ENCODE measurements around the gene UVSSA. TPM values are rescaled to one million over a fixed set of nuclear protein-coding genes. Genes with fewer than 3 reads are reported as not detected.

The UVSSA gene
- total RNA-seq, 2 experiments from 2014 or later: 22.2 to 22.3 TPM

DNA sequence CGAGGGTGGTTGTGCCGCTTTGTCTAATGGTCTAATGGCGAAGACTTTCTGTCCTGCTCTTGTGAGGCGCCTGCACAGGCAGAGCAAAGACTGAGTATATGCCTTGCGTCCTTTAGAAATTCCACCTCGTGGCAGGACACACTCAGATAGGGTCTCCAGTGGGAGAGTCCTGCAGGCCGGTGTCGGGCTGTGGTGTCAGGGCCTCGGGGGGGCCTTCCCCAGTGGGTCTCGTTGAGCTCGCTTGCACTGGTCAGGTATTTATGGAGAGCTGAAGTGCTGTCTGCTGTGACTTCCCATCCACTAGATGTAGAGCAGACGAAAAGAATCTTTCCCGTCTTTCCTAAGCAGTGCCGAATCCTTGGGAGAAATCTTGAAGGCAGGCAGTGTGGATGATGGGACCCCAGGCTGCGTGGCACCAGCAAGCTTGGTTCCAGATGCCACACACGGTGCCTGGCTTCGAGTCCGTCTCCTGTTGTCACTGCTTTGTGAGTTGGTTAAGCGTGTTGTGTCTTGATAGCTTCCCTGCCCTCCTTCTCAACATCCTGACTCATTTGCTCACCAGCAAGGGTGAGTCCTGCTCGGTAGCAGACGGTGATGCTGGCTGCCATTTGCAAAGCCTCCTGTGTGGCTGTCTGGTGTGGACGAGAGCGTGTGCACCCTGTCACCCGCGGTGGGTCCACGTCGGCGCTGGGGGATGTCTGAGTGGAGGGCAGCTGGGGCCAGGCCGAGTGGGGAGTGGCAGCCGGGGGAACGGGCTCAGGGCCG is 36.8 kb upstream of the UVSSA start:
- no peak for DNase-seq
- H3K36me3 Mint-ChIP-seq (ENCODE audit: low read depth): peaks cover 62% of the 10 kb centered on the region
- peak overlapping the region; percentile 21 for H3K4me3 Mint-ChIP-seq
- ChIA-PET CTCF (interaction anchor here (2.0 to 3.6 kb wide), 2 partner anchors 36 to 42 kb away, joined by 7 to 16 read pairs; partner anchors contain the start of gene UVSSA), POLR2A (interaction anchor here (1.6 to 4.9 kb wide), 7 partner anchors 9 to 63 kb away, joined by 4 to 44 read pairs (median 7); partner anchors contain the start of genes CTBP1, MAEA and UVSSA)
- no peak overlapping the region for H3K27ac Mint-ChIP-seq
- no peaks in the 10 kb centered on the region for H3K27me3 Mint-ChIP-seq
- no peaks in the 10 kb centered on the region for H3K9me3 Mint-ChIP-seq
- H3K4me1 Mint-ChIP-seq: peaks cover 70% of the 10 kb centered on the region

GRCh38 chr4:1310796-1311631 is 36.0 kb upstream of the UVSSA start:
- H3K27ac Mint-ChIP-seq: peak overlapping the region; percentile 58
- H3K9me3 Mint-ChIP-seq: no peaks in the 10 kb centered on the region
- peaks cover 67% of the 10 kb centered on the region for H3K4me1 Mint-ChIP-seq
- POLR2A ChIA-PET: interaction anchor here (1.6 to 4.9 kb wide), 4 partner anchors 19 to 64 kb away, joined by 4 to 44 read pairs (median 24); partner anchors contain the start of genes MAEA and UVSSA
- CTCF ChIA-PET: interaction anchor here (2.0 to 3.6 kb wide), 2 partner anchors 35 to 43 kb away, joined by 7 to 16 read pairs; partner anchors contain the start of gene UVSSA
- peaks cover 58% of the 10 kb centered on the region for H3K36me3 Mint-ChIP-seq (ENCODE audit: low read depth)
- DNase-seq: peak; percentile 38
- peak overlapping the region; percentile 30 for H3K4me3 Mint-ChIP-seq
- H3K27me3 Mint-ChIP-seq: no peaks in the 10 kb centered on the region

- no peak for DNase-seq
- CTCF ChIA-PET: no interaction called here
- Mint-ChIP-seq H3K4me1 (peaks cover 54% of the 10 kb centered on the region), H3K9me3 (no peaks in the 10 kb centered on the region), H3K27ac (no peak overlapping the region), H3K27me3 (no peaks in the 10 kb centered on the region), H3K4me3 (no peak overlapping the region), H3K36me3 (ENCODE audit: low read depth) (peaks cover 51% of the 10 kb centered on the region)
- POLR2A ChIA-PET: interaction anchor here (1.5 kb wide), 1 partner anchor 23 kb away, joined by 6 read pairs; no protein-coding TSS in a partner anchor
Observed at GRCh38 chr4:1312821-1313640, 34.0 kb upstream of the UVSSA start.

DNA sequence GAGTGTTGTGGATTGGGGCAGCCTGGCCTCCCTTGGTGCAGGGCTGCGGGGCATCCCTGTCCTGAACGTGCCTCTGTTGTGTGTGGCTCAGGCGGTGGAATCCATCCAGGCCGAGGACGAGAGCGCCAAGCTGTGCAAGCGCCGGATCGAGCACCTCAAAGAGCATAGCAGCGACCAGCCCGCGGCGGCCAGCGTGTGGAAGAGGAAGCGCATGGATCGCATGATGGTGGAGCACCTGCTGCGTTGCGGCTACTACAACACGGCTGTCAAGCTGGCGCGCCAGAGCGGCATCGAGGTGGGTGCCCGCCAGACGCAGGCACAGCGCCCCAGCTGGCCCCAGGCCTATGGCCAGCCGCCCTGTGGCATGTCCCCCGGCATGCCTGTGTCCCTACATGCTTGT is 31.7 kb upstream of the UVSSA start:
- ChIA-PET POLR2A (interaction anchor here (0.7 to 1.8 kb wide), 2 partner anchors 25 to 31 kb away, joined by 3 to 6 read pairs; partner anchors contain the start of gene MAEA), CTCF (no interaction called here)
- no peak overlapping the region for H3K27ac Mint-ChIP-seq
- no peaks in the 10 kb centered on the region for H3K9me3 Mint-ChIP-seq
- peaks cover 35% of the 10 kb centered on the region for H3K4me1 Mint-ChIP-seq
- peaks cover 57% of the 10 kb centered on the region for H3K36me3 Mint-ChIP-seq (ENCODE audit: low read depth)
- H3K4me3 Mint-ChIP-seq: no peak overlapping the region
- H3K27me3 Mint-ChIP-seq: no peaks in the 10 kb centered on the region
- no peak for DNase-seq

- no peaks in the 10 kb centered on the region for H3K9me3 Mint-ChIP-seq
- no peak overlapping the region for H3K4me3 Mint-ChIP-seq
- H3K36me3 Mint-ChIP-seq (ENCODE audit: low read depth): peaks cover 58% of the 10 kb centered on the region
- ChIA-PET POLR2A (interaction anchor here (0.7 to 1.8 kb wide), 2 partner anchors 25 to 30 kb away, joined by 3 to 6 read pairs; partner anchors contain the start of gene MAEA), CTCF (no interaction called here)
- no peak for DNase-seq
- no peaks in the 10 kb centered on the region for H3K27me3 Mint-ChIP-seq
- H3K4me1 Mint-ChIP-seq: peaks cover 31% of the 10 kb centered on the region
- H3K27ac Mint-ChIP-seq: peak overlapping the region; percentile 49
Observed at GRCh38 chr4:1315836-1316536, 31.0 kb upstream of the UVSSA start.

DNA sequence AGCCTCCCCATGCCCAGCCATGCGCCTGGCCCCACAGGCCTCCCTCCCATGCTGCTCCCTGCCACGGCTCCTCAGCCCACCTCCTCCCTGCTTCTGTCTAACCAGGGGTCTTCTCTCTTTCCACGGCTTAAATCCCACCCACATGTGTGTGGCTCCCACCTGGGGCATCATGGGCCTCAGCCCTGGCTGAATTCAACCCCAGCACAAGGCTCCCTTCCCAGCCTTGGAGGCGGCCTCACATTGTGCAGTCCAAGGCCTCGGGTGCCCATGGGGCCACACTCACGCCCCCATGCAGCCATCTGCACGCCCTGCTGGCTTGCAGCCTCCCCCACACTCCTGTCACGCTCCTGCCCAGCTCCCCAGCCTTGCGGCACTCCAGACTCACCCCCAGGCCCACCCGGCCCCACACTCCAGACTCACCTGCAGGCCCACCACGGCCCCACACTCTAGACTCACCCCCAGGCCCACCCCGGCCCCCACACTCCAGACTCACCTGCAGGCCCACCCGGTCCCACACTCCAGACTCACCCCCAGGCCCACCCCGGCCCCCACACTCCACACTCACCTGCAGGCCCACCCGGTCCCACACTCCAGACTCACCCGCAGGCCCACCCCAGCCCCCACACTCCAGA is 30.4 kb upstream of the UVSSA start:
- peaks cover 61% of the 10 kb centered on the region for H3K36me3 Mint-ChIP-seq (ENCODE audit: low read depth)
- POLR2A ChIA-PET: no interaction called here
- H3K27ac Mint-ChIP-seq: no peak overlapping the region

GRCh38 chr4:1317177-1318045 is 29.6 kb upstream of the UVSSA start:
- Mint-ChIP-seq H3K27me3 (no peaks in the 10 kb centered on the region), H3K9me3 (no peaks in the 10 kb centered on the region), H3K36me3 (ENCODE audit: low read depth) (peaks cover 59% of the 10 kb centered on the region), H3K4me1 (peaks cover 18% of the 10 kb centered on the region), H3K27ac (no peak overlapping the region), H3K4me3 (no peak overlapping the region)
- no peak for DNase-seq
- ChIA-PET CTCF (interaction anchor here (0.6 kb wide), 1 partner anchor 28 kb away, joined by 4 read pairs; no protein-coding TSS in a partner anchor), POLR2A (interaction anchor here (1.8 kb wide), 1 partner anchor 12 kb away, joined by 4 read pairs; no protein-coding TSS in a partner anchor)

More for the DNA sequence above, 30.4 kb upstream of the UVSSA start:
- Mint-ChIP-seq H3K27me3 (no peaks in the 10 kb centered on the region), H3K9me3 (no peaks in the 10 kb centered on the region), H3K4me3 (no peak overlapping the region), H3K4me1 (peaks cover 24% of the 10 kb centered on the region)
- DNase-seq: no peak
- CTCF ChIA-PET: no interaction called here

GRCh38 chr4:1318046-1318375 is 29.0 kb upstream of the UVSSA start:
- H3K27me3 Mint-ChIP-seq: no peaks in the 10 kb centered on the region
- no peak overlapping the region for H3K27ac Mint-ChIP-seq
- H3K4me3 Mint-ChIP-seq: no peak overlapping the region
- H3K36me3 Mint-ChIP-seq (ENCODE audit: low read depth): peaks cover 56% of the 10 kb centered on the region
- H3K9me3 Mint-ChIP-seq: no peaks in the 10 kb centered on the region
- POLR2A ChIA-PET: interaction anchor here (1.8 kb wide), 1 partner anchor 12 kb away, joined by 4 read pairs; no protein-coding TSS in a partner anchor
- CTCF ChIA-PET: interaction anchor here (0.6 kb wide), 2 partner anchors 27 to 532 kb away, joined by 3 to 4 read pairs; no protein-coding TSS in a partner anchor
- no peak for DNase-seq
- H3K4me1 Mint-ChIP-seq: peaks cover 18% of the 10 kb centered on the region

DNA sequence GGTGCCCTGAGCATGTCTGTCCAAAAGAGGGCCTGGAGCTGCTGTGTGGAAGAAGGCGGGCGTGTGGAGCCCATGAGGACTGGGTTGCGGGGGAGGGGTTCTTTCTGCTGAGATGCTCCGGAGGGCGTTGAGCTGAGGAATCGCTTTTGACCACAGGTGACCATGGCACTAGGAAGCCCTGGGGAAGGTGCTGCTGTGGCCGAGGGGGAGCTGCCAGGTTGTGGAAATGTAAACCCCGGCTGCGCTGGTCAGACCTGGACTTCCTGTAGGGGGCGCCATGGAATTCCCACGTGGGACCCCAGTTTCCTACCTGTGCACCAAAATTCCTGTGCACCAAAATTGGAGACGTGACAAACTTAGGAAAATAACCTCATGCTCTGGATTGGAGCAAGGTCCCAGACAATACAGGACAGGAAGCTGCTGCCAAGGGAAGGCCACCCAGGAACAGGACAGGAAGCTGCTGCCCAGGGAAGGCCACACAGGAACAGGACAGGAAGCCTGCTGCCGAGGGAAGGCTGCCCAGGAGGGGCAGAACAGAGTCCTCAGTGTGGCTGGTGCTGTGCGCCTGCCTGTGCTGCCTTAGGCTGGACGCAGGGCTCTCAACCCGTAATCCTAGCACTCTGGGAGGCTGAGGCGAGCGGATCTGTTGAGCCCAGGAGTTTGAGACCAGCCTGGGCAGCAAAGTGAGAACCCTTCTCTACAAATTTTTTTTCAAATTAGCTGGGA is 28.4 kb upstream of the UVSSA start:
- POLR2A ChIA-PET: interaction anchor here (1.1 to 1.8 kb wide), 2 partner anchors 9 to 11 kb away, joined by 4 to 5 read pairs; no protein-coding TSS in a partner anchor
- H3K4me1 Mint-ChIP-seq: peaks cover 18% of the 10 kb centered on the region
- H3K27ac Mint-ChIP-seq: no peak overlapping the region
- CTCF ChIA-PET: interaction anchor here (0.6 to 1.2 kb wide), 3 partner anchors 10 to 531 kb away, joined by 3 to 4 read pairs (median 3); no protein-coding TSS in a partner anchor
- DNase-seq: no peak
- peaks cover 49% of the 10 kb centered on the region for H3K36me3 Mint-ChIP-seq (ENCODE audit: low read depth)
- no peaks in the 10 kb centered on the region for H3K9me3 Mint-ChIP-seq
- no peak overlapping the region for H3K4me3 Mint-ChIP-seq
- H3K27me3 Mint-ChIP-seq: no peaks in the 10 kb centered on the region

- ChIA-PET CTCF (no interaction called here), POLR2A (no interaction called here)
Observed at GRCh38 chr4:1321486-1321885, 25.5 kb upstream of the UVSSA start.

More at GRCh38 chr4:1321486-1321885, 25.5 kb upstream of the UVSSA start:
- no peak overlapping the region for H3K4me3 Mint-ChIP-seq
- no peak for DNase-seq
- no peaks in the 10 kb centered on the region for H3K27me3 Mint-ChIP-seq
- H3K27ac Mint-ChIP-seq: no peak overlapping the region
- no peaks in the 10 kb centered on the region for H3K9me3 Mint-ChIP-seq
- peaks cover 5% of the 10 kb centered on the region for H3K4me1 Mint-ChIP-seq
- H3K36me3 Mint-ChIP-seq (ENCODE audit: low read depth): peaks cover 33% of the 10 kb centered on the region

Data from activated CD4-positive, alpha-beta memory T cell treated with anti-CD3 and anti-CD28 coated beads, Interleukin-2, amount 10 ng/mL, durations not matched to agents 7 days and 5 days (primary cell).